NCI-H82 (cell line): ENCODE measurements around the gene GPR18.

ENCODE experiments used
- DNase-seq: peaks from one replicate; lab custom pipeline; 2025; lab: John Stamatoyannopoulos, UW

GPR18 gene, protein sequence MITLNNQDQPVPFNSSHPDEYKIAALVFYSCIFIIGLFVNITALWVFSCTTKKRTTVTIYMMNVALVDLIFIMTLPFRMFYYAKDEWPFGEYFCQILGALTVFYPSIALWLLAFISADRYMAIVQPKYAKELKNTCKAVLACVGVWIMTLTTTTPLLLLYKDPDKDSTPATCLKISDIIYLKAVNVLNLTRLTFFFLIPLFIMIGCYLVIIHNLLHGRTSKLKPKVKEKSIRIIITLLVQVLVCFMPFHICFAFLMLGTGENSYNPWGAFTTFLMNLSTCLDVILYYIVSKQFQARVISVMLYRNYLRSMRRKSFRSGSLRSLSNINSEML

DNA sequence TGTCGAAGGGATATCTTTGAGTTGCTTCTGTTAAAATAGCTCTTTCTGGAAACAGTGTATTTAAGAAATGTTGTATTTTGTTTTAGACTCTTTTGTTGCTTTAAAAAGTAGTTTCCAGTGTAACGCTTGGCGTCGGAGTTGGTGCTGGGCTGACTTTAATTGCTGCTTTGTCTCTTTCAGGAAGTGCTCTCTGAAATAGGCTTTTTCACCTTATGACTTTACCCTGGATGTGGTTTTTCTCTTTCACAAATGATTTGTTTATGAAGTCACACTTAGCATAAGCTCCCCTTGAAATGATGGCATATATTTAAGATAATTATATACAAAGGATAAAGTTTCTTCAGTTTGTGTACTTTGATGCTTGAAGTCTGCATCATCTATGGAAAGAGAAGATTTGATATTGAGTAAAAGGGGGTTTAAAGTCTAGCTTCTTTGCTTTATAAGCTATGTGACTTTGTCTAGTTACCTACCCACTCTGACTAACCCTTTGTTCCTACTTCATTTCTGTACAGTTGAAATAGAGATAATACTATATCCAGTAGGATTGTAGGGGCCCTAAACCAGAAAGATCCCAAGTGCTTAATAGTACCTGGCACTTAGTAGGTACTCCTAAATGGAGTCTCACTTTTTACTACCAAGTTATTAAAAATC lies at the start of gene GPR18:
TSS of gene GPR18 (minus strand) at position 170 of the 651 bp plus-strand sequence. CDS start 2,507 bp downstream, outside the sequence.
- no peak for DNase-seq

DNA sequence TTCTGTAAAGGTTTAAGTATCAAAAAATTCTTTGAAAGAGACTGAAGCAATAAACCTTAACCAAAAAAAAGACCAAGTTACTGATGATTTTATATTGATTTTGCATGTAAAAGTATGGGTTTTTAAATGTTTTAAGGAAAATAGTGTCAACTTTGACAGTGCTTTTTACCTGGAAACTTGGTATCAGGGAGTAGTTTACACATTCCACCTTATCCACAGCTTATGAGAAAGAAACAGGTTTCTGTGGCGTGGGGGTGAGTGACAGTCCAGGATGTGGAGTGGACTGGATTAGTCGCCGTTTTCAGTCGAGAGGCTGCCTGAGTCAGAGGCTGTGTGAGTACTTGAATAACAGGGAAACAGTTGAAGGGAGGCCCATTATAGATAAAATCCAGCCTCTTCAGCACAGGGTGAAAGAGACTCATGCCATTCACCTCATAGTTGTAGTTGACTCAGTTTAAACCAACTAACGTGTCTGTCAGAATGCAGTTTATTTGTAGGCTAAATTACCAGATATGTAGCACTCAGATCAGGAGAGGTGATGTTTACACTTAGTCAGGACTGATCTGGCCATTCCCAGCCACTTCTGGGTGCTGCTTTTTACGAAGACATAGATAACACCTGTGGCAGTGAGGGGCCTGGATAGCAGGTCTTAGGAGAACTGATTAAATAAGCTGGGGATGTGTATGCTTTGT lies 49.6 kb upstream of the GPR18 start:
- no peak for DNase-seq

DNA sequence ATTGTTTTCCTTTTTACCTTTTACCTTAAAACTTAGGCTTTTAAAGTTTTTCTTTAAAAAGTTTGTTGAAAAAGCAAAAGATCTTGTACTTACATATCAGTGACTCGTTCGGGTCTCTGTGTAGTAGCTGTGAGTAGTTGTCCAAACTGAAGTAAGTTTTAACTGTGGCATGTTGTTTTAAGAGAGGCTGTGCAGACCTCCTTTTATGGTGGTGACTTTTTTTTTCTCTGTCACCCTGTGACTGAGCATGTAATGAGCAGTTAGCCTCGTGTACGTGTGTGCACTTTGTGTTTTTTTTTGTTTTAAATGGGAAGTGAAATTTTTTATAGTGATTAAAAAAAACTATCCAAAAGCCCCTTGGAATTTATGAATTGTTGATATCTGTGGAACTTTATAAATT lies 49.1 kb upstream of the GPR18 start, which contains the start of gene GPR183:
TSS of gene GPR183 (minus strand) at position 153 of the 400 bp plus-strand sequence. CDS start 11,254 bp downstream, outside the sequence.
- no peak for DNase-seq

DNA sequence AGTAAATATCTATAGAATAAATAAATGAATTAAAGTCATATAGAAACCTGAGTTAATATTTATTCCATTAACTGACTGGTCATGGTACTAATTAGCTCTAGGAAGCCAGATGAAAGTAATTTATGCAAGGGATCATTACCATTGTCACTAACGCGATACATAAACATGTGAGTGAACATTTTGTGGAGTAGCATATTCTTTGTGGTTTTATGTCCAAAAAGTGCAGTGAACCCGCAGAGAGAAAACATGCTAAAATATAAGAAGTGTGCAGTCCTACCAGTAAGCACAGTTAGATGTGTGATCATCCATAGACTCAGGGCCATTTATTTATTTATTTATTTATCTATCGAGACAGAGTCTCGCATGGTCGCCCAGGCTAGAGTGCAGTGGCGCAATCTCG lies 47.4 kb upstream of the GPR18 start:
- DNase-seq: no peak

DNA sequence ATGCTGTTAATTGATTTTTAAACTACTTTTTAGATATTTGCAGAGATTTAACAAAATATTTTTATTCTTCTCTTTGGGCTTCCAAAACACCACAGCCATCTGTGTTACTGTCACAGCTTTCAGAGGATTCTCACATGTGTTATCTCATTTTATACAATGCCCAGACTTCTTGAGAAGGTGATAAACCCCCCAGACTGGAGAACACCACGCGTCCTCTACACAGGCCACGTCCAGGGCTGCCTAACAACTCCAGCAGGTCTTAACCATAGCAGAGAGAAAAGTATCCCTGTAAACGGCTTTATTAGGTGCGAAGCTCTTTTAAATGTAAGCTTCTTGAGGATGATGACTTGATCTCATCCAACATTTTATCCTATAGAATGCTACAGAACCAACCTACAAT lies 47.0 kb upstream of the GPR18 start:
- DNase-seq: no peak

DNA sequence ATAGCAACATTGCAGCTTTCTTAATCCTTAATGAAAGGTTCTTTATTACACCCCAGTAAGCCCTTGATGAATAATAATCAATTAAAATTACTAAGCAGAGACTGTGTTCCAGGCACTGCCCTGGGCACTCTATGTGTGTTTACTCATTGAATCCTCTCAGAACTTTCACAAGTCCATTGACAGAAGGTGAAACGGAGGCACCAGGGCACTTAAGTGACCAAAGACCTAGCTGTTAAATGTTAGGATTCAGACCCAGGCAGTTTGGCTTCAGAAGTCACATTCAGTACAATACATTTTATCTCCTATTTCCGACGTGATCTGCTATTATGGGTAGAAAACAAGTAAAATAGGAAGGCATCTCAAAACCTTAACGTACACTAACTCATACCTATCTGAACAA lies 46.4 kb upstream of the GPR18 start:
- DNase-seq: no peak

DNA sequence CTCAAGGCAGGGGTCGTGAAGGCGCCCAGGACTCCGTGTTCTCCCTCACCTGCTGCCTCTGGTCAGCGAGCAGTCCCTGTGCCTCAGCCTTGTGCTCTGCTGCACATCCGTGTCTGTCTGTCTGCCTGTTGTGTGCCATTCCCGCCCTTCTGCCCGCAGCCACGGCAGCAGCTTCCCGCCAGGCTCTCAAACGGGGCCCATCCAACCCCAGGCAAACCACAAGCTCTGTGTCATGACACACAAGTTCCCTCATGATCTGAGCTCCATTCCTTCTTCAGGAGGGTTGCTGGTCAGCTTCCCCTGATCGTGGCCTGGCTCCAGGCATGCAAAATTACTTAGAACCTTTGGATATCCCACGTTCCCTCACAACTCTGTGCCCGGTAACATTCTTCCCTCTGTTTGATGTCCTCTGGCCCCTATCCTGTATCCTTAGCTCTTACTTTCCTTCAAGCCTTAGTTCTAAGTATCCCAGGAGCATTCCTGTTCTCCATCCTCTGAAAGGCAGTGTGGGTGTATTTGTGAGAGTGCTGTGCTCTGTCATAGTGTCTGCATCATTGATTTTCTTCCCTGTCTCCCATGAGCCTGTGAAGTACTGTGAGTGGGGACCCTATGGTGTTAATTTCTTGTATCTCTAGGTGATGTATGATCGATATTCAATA lies 45.8 kb upstream of the GPR18 start:
- no peak for DNase-seq

DNA sequence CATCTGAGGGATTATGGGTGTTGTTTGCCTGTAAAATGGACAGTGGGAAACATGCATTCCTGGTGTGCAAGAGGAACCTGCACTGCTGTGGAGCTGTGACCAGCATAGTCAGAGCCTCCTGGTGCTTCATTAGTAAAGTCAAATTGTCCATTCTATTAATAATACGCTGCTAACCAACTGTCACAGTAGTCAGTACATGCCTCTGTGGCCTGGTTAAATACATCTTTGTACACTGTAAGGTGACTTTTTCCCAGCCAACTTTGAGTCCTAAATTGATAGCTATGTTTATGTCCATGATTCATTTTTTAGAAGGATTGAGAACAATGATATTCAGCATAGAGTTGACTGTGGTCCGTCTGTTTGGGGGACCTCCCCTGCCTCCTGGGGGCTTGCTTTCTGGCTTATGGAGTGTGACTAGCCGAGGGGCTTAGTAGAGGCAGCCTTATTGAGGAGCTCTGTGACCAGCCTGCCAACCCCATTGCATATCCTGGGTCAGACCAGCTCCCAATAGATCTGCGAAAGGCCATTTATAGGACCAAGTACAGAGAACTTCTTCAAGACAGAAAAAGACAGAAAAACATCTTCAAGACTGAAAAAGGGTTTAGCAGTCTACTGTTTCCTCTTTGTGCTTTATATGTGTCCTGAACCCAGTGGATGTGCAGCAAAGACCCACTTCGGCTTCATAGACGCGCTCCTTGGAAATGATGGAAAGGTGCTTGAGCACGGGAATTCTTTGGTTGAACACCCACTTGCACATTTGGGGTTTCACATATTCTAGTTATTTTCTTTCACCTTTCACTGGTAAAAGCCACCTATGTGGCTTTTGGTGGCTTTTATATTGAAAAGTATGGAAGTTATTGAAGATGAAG lies 44.7 kb upstream of the GPR18 start:
- no peak for DNase-seq

DNA sequence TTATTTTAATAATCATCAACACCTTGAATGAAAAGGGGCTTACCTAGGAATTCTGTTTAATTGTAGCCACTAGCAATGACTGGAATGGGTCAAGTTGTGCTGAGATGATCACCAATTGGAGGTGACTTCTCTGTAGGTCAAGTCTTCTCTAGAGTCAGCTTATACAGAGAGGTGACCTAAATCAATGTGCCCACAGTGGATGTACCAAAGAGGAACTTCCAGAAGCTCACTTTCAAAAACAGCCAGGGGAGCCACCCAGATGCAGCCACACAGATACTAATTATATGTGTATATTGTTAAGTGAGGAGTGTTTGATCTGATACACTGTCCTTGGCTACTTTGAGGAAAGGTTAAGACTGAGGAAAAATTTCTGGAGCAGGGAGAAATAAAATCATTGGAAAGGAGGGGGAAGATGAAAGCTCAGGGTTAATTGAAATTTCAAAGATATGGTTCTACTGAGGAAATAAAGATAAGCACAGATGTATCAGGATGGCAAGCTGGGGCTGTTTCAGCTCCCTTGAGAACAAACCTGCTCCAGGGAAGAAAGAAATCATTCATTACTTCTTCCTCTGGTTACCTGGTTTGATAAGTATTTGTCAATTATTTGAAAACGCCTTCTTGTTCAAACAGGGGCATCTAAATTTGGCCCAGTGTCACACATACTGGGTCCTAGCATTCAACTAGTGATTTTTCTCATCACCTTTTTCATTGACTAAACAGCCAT lies 43.9 kb upstream of the GPR18 start:
- no peak for DNase-seq

DNA sequence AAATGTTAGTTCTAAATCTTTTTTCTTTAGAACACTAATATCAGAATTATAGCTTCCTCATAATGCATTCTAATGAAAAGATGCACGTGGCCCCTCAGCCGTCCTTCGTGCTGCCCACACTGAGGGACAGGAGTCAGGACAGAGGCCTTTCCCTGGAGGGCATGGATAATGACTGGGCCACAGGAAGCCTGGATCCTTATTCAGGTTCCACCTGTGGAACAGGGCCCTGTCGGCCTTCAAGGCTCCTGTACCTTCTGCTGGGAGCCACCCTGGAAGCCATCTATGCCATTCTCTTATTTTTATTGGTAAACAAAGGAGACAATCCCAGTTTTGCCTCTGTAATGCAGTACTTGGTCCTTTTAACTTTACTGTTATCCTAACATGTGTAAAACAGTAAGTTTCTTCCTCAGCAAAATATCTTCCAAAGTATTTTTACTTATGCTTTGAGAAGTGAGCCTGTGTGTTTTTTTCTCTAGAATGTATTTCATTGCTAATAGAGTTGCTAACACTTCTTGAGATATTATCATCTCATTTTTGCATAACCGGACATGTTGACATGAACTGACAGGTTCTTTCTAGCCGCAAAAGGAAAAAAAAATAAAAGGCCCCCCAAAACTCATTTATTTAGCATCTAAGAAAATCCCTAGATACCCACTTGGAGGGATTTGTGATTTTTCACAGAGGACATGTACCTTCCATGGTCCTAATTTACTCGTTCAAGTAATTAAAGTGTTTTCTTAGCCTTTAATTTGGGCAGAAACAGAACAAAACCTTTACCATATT lies 43.1 kb upstream of the GPR18 start:
- DNase-seq: no peak

DNA sequence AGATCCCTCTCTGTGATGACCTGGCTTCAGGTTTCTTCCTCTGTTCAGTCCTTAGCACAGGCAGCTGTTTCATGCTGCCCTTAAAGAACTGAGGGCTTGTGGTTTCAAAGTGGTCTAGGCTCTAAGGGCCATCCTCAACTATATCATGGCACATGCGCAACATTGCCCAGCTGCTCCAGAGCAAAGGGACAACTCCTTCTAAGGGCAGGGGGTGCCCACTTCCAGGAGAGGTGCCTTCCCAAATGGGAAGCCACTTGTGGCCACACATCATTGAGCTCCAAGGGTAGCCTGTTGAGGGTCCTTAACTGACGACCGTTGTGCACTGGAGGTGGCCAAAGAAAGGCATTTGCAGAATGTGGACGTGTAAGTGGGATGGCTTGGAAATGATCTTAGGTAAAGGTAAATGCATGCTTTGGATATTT lies 41.8 kb upstream of the GPR18 start:
- no peak for DNase-seq

DNA sequence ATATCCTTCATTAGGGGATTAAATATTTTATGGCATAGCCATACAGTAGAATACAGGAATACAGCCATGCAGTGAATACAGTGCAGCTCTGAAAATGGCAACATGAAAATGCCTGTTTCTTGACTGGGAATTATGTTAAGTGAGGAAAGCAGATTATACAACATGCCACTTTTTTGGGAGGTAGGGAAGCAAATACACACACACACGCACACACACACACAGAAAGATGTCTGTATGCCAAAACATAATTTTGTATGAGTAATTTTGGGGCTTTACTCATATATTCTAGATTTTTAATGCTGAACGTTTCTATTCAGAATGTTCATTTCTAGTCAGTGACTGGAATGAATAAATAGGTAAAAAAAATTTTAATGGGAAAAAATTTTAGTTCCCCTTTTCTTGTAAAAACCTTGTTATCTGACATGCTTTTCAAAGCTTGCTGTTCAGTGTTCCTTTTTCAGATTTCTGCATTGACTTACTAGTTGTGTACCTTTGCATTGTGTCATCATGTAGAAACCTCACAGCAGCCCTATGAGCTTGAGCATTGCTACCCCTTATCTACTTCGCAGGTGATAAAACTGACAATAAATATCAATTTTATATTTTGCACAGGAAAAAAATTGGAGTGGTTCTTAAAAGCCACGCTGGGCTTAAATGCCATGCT lies 41.2 kb upstream of the GPR18 start:
- no peak for DNase-seq

DNA sequence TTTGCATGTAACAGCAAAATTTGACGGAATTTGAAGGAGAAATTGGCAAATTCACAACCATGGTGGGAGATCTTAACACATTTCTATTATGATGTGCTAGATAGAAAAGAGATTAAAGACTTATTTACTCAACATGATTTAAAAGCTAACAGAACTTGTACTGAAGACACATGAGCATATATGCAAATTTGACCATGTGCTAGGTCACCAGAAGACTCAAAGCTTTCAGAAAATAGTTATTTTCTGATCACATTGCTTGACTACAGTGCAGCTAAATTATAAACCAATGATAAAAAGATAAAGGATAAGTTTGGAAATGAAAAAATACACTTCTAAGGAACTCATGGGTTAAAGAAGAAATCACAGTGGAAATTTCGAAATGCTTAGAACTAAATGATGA lies 39.9 kb upstream of the GPR18 start:
- no peak for DNase-seq

DNA sequence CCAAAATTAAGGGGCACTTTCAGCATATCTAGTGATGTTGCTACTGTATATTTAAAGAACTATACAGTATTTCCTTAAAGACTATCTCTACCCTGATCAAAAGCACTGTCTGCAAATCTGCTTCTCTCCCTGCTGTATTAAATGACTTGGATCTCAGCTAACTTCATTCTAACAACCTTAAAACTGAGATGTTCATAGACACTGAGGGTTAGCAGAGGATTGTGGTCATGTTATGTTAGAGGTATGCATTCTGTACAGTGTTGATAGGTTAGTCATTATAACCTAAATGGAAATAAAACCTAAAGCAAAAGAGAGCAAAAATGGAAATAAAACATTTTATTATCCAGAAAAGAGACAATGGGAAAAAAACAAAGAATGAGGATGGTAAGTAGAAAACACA lies 39.2 kb upstream of the GPR18 start:
- DNase-seq: no peak

DNA sequence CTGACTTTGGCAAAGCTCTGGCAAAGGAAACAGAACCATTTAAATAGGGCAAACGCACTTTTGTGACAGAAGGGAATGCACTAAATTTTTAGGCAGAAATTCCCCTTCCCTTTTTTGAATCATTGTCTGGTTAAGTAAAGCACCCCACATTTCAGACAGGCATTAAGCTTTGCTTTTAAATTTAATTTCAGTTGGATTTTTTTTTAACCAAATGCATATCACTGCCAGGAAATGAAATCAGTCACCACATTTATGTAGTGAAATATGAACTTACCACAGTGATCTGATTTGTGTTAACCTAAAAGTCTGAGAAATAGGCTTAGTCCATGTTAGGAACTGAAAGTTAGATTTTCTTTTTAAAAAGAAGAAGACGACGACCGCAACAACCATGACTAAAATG lies 38.2 kb upstream of the GPR18 start:
- DNase-seq: no peak

DNA sequence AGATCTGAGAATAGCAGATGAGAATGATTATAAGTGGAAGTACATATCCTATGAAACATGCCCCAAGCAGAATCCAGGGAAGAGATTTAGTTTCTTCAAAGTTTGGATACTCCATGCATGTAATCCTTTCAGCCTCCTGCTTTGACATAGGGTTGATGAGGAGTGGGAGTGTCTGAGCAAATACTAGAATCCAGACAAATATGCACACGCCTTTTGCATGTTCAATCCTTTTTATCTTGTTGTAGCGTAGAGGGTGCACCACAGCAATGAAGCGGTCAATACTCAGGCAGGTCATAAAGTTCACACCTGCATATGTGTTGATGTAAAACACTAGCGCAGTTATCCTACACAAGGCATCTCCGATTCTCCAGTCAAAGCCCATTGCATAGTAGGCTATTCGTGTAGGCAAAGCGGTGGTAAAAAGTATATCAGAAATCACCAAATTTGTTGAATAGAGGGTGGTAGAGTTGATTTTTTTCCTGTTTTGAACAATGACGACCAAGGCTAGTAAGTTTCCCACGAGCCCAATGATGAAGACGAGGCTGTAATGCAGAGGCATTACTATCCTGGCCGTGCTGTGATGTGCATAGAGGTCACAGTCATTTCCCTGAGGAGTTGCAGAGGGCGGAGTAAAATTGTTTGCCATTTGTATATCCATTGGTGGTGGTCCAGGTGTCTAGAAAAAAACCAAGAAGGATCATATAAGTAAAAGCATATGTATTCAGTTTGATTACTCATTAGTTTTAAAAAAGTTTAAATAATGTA lies 37.5 kb upstream of the GPR18 start:
- DNase-seq: no peak

DNA sequence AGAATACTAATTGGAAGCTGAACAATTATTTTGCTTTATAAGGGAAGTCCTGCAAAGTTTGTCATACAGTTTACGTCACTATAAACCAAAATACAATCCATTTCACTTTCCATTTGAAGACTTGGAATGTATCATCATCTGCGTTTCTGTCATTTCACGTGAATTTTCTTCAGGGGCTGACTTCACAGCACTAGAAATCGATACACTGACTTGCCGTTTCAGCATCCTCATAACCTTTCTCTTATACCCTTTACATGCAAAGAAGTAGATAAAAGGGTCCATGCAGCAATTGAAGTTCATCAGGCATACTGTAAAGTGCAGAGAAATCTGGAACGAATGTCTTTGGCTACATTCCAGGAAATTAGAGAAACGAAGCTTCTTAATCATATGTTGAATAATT lies 36.8 kb upstream of the GPR18 start:
- no peak for DNase-seq

DNA sequence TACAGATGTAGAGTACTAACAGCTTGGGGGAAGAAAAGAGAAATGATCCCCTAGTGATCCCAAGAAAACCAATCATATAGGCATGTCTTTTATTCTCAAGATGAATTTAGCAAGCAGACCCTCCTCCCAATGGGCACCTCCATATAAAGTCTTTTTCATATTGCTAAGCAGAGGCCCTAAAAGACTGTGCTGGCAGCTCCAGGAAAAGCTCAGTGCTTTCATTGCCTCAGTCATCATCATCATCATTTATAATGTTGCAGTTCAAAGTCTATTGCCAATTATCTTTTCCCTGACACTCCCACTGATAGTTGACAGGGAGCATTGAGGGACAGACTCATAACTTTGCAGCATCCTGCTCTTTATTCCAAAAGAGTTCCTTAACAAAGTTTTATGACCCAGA lies 36.0 kb upstream of the GPR18 start:
- DNase-seq: no peak

DNA sequence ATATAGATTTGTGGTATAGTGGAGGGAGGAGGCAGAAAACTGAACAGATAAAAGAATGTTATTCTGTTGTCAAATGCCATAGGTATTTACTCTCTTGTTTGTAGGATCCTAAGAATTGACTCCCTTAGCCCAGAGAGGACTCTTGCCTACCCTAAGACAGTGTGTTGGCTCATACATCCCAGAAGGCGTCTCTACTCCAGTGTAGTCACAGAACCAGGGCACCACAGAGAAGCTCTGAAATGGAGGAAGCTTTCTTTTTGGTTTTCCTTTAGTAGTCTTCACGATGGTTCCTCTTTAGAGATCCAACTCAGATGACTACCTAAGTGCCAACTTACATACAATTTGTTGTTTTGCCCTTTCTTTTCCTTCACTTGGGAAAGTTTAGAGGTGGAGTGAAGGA lies 35.0 kb upstream of the GPR18 start:
- no peak for DNase-seq
